K562 (cell line): ENCODE data around the gene DSTYK. TPM values are rescaled to one million over a fixed set of nuclear protein-coding genes. Genes with fewer than 3 reads are reported as not detected.

Experiments used
- BHLHE40 ChIP-seq: IDR thresholded peaks from 2 replicates; pipeline ENCODE4 v1.6.1; 2011; ENCODE audit warnings: low read length, improper control_type of control experiment
- DMBX1 ChIP-seq: fragments of 250-450 bp; sonication (Bioruptor Pico); IDR thresholded peaks from 2 replicates; pipeline ENCODE4 v1.8.0; 2022; ENCODE audit warnings: inconsistent platforms, mild to moderate bottlenecking, moderate library complexity, borderline replicate concordance
- NFRKB ChIP-seq: fragments of 450-650 bp; IDR thresholded peaks from 2 replicates; pipeline ENCODE4 v1.6.1; 2016; ENCODE audit warnings: low read depth
- PHF8 ChIP-seq: fragments of 200-600 bp; sonication (generic); IDR thresholded peaks from 2 replicates; pipeline ENCODE4 v1.6.1; 2012; ENCODE audit warnings: mixed run types, mild to moderate bottlenecking, inconsistent platforms, low read length, moderate library complexity, borderline replicate concordance
- SIX5 ChIP-seq, 2 experiments: IDR thresholded peaks; 2 replicates each; pipeline ENCODE4 v1.6.1; 2011; ENCODE audit warnings: low read length in 2 of 2, borderline replicate concordance in 1 of 2, low read depth in 1 of 2, mild to moderate bottlenecking in 1 of 2, moderate library complexity in 1 of 2; ENCODE audit not compliant: insufficient read depth in 1 of 2
- SMARCA5 ChIP-seq: fragments of 450-650 bp; IDR thresholded peaks from 2 replicates; pipeline ENCODE4 v1.6.1; 2016
- SMC3 ChIP-seq: conservative IDR thresholded peaks from 2 replicates; pipeline ENCODE4 v1.6.1; 2011; ENCODE audit warnings: low read depth, low read length, improper control_type of control experiment; ENCODE audit not compliant: insufficient read depth
- SNRNP70 ChIP-seq: fragments of 200-400 bp; formaldehyde crosslinking; optimal IDR thresholded peaks from 2 replicates; pipeline ENCODE3; 2017; ENCODE audit warnings: low read depth, low read length
- SP1 ChIP-seq: sonication (generic); formaldehyde crosslinking; IDR thresholded peaks from 2 replicates; pipeline ENCODE4 v1.8.1; 2022; ENCODE audit warnings: mild to moderate bottlenecking, missing genetic modification reagents
- SRSF1 ChIP-seq: fragments of 200-400 bp; formaldehyde crosslinking; IDR thresholded peaks from 2 replicates; pipeline ENCODE4 v1.6.1; 2017; ENCODE audit warnings: mild to moderate bottlenecking, low read depth, low read length, moderate library complexity
- SRSF7 ChIP-seq: fragments of 200-400 bp; formaldehyde crosslinking; optimal IDR thresholded peaks from 2 replicates; pipeline ENCODE3; 2017; ENCODE audit warnings: mild to moderate bottlenecking, low read depth, low read length
- SUPT5H ChIP-seq: fragments of 450-650 bp; IDR thresholded peaks from 2 replicates; pipeline ENCODE4 v1.6.1; 2016
- ZBTB17 ChIP-seq: fragments of 450-650 bp; formaldehyde crosslinking; IDR thresholded peaks from 2 replicates; pipeline ENCODE4 v1.4.0; 2020; ENCODE audit warnings: mild to moderate bottlenecking
- ZKSCAN3 ChIP-seq: fragments of 250-450 bp; sonication (Bioruptor Pico); IDR thresholded peaks from 2 replicates; pipeline ENCODE4 v1.4.0; 2020
- ZNF584 ChIP-seq: fragments of 200-800 bp; sonication (Bioruptor generic); IDR thresholded peaks from 2 replicates; pipeline ENCODE4 v1.6.1; 2016; ENCODE audit warnings: low read depth, mild to moderate bottlenecking, missing genetic modification characterization, missing compliant biosample characterization
- polyA plus RNA-seq, 8 experiments: library from polyadenylated mRNA; depleted of rRNA in 4 of 8; stranded (reverse) in 5 of 8; unstranded in 3 of 8; fragments of >200 nt; fragmentation: Nextera tagmentation in 2 of 8; fragmentation: Illumina TruSeq in 1 of 8; extraction: Ambion mirVana in 2 of 8; extraction: Trizol in 1 of 8; gene quantifications; 2 replicates each; pipeline versions ENCODE4 v1.2.1 to v1.2.3, GENCODE V29; 2011 to 2014; ENCODE audit warnings: inconsistent platforms in 1 of 8, missing spikeins in 1 of 8
- total RNA-seq, 7 experiments: library from RNA; depleted of rRNA in 6 of 7; stranded (reverse); fragments of >200 nt in 6 of 7; fragmentation: Illumina TruSeq in 2 of 7; extraction: Trizol in 2 of 7; gene quantifications; 2 replicates each; pipeline versions ENCODE4 v1.2.1 to v1.2.3, GENCODE V29; 2011 to 2021; ENCODE audit warnings: low replicate concordance in 1 of 7
- TF ChIP-seq, protein P1 (sequence below): fragments of 450-650 bp; IDR thresholded peaks from 2 replicates; pipeline ENCODE4 v1.6.1; 2016; ENCODE audit warnings: low read depth, mild to moderate bottlenecking, moderate library complexity
- TF ChIP-seq, protein P2 (sequence below): fragments of 250-450 bp; sonication (Bioruptor Pico); IDR thresholded peaks from 2 replicates; pipeline ENCODE4 v1.6.1; 2021; ENCODE audit warnings: mild to moderate bottlenecking
- TF ChIP-seq, protein P3 (sequence below), 2 experiments: fragments of 450-650 bp; IDR thresholded peaks; 2 replicates each; pipeline ENCODE4 v1.6.1; 2016
- TF ChIP-seq, protein P4 (sequence below), 2 experiments: fragments of 450-650 bp in 1 of 2; sonication (generic) in 1 of 2; formaldehyde crosslinking in 1 of 2; IDR thresholded peaks in 1 of 2; conservative IDR thresholded peaks in 1 of 2; 2 replicates each; pipeline versions ENCODE4 v1.6.1 to v1.8.1; 2016 to 2023; ENCODE audit warnings: mild to moderate bottlenecking in 2 of 2, moderate library complexity in 2 of 2, inconsistent platforms in 1 of 2, missing genetic modification reagents in 1 of 2
- TF ChIP-seq, protein P5 (sequence below): fragments of 250-450 bp; sonication (Bioruptor Pico); IDR thresholded peaks from 2 replicates; pipeline ENCODE4 v1.4.0; 2020; ENCODE audit warnings: mild to moderate bottlenecking, moderate library complexity
- TF ChIP-seq, protein P6 (sequence below): fragments of 250-450 bp; sonication (Bioruptor Pico); IDR thresholded peaks from 2 replicates; pipeline ENCODE4 v1.4.0; 2020

DSTYK gene
- total and polyA plus RNA-seq, 9 of the 15 experiments (the other 6 are each of a cell fraction or from before 2014, with no cell fraction given): 4.2 to 7.1 (median 6.2) TPM

DNA sequence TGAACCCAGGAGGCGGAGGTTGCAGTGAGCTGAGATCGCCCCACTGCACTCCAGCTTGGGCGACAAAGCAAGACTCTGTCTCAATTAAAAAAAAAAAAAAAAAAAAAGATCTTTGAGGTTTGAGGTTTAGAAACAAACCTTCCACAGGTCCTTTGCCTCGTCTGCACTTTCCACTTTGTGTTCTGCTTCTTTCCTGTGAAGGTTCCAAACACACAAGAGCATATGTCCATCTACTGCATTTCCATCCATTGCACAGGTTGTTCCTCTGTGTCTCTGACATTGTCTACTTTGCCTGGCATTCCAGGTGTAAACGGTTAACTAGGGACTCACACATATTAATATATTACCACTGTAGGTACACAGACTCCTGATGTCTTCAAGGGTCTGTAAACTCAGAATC is 40.1 kb downstream of the DSTYK start (continued):
- TF ChIP-seq, protein P1, sequence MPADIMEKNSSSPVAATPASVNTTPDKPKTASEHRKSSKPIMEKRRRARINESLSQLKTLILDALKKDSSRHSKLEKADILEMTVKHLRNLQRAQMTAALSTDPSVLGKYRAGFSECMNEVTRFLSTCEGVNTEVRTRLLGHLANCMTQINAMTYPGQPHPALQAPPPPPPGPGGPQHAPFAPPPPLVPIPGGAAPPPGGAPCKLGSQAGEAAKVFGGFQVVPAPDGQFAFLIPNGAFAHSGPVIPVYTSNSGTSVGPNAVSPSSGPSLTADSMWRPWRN: no peak
- TF ChIP-seq ZNF584 (no peak), SUPT5H (no peak), SMC3 (no peak), NFRKB (0 out of 2 replicates have a peak, but pooled peaks have one; percentile 43), BHLHE40 (no peak), SMARCA5 (0 out of 2 replicates have a peak, but pooled peaks have one; percentile 23), SRSF7 (no peak), PHF8 (no peak), ZBTB17 (CRISPR knock-in tag) (peak; percentile 68; the same call in 1 of the 2 replicates), ZKSCAN3 (CRISPR knock-in tag) (no peak), DMBX1 (CRISPR knock-in tag) (peak; percentile 12; the same call in 1 of the 2 replicates), SP1 (no peak), SNRNP70 (no peak), SRSF1 (no peak), SIX5 (IDR thresholded peaks at IDR 0.05; ENCODE audit: borderline replicate concordance in 1 of 2, insufficient read depth in 1 of 2, low read depth in 1 of 2, low read length in 2 of 2) (no peak)
- TF ChIP-seq, protein P2, sequence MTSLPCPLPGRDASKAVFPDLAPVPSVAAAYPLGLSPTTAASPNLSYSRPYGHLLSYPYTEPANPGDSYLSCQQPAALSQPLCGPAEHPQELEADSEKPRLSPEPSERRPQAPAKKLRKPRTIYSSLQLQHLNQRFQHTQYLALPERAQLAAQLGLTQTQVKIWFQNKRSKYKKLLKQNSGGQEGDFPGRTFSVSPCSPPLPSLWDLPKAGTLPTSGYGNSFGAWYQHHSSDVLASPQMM: no peak
- TF ChIP-seq, protein P3, sequence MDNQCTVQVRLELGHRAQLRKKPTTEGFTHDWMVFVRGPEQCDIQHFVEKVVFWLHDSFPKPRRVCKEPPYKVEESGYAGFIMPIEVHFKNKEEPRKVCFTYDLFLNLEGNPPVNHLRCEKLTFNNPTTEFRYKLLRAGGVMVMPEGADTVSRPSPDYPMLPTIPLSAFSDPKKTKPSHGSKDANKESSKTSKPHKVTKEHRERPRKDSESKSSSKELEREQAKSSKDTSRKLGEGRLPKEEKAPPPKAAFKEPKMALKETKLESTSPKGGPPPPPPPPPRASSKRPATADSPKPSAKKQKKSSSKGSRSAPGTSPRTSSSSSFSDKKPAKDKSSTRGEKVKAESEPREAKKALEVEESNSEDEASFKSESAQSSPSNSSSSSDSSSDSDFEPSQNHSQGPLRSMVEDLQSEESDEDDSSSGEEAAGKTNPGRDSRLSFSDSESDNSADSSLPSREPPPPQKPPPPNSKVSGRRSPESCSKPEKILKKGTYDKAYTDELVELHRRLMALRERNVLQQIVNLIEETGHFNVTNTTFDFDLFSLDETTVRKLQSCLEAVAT (IDR thresholded peaks at IDR 0.05): peak in 1 of 2 experiments; percentile 61; a peak in 1 of 4 replicates
- TF ChIP-seq, protein P4, sequence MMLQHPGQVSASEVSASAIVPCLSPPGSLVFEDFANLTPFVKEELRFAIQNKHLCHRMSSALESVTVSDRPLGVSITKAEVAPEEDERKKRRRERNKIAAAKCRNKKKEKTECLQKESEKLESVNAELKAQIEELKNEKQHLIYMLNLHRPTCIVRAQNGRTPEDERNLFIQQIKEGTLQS (IDR thresholded peaks at IDR 0.05): no peak
- TF ChIP-seq, protein P4 (CRISPR knock-in tag; conservative IDR thresholded peaks at IDR 0.05): no peak
- TF ChIP-seq, protein P5, sequence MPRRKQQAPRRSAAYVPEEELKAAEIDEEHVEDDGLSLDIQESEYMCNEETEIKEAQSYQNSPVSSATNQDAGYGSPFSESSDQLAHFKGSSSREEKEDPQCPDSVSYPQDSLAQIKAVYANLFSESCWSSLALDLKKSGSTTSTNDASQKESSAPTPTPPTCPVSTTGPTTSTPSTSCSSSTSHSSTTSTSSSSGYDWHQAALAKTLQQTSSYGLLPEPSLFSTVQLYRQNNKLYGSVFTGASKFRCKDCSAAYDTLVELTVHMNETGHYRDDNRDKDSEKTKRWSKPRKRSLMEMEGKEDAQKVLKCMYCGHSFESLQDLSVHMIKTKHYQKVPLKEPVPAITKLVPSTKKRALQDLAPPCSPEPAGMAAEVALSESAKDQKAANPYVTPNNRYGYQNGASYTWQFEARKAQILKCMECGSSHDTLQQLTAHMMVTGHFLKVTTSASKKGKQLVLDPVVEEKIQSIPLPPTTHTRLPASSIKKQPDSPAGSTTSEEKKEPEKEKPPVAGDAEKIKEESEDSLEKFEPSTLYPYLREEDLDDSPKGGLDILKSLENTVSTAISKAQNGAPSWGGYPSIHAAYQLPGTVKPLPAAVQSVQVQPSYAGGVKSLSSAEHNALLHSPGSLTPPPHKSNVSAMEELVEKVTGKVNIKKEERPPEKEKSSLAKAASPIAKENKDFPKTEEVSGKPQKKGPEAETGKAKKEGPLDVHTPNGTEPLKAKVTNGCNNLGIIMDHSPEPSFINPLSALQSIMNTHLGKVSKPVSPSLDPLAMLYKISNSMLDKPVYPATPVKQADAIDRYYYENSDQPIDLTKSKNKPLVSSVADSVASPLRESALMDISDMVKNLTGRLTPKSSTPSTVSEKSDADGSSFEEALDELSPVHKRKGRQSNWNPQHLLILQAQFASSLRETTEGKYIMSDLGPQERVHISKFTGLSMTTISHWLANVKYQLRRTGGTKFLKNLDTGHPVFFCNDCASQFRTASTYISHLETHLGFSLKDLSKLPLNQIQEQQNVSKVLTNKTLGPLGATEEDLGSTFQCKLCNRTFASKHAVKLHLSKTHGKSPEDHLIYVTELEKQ: no peak
- TF ChIP-seq, protein P6, sequence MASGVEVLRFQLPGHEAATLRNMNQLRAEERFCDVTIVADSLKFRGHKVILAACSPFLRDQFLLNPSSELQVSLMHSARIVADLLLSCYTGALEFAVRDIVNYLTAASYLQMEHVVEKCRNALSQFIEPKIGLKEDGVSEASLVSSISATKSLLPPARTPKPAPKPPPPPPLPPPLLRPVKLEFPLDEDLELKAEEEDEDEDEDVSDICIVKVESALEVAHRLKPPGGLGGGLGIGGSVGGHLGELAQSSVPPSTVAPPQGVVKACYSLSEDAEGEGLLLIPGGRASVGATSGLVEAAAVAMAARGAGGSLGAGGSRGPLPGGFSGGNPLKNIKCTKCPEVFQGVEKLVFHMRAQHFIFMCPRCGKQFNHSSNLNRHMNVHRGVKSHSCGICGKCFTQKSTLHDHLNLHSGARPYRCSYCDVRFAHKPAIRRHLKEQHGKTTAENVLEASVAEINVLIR (CRISPR knock-in tag): no peak
